OCI-LY3 (cell line): ENCODE results near the gene WHRN.

Experiments used
- H2AFZ ChIP-seq: fragments of 200-600, 300-600 bp; shearing (Covaris generic); 2 replicates; pipeline ENCODE4 v1.6.0; 2014; ENCODE audit warnings: antibody characterized with exemption, low read depth, low read length
- H3K27ac ChIP-seq: fragments of 200-600, 300-600 bp; sonication (generic); 2 replicates; pipeline ENCODE4 v1.5.1; 2014; ENCODE audit warnings: mild to moderate bottlenecking, low read length, moderate library complexity, mixed read lengths
- H3K27me3 ChIP-seq: fragments of 200-600, 300-600 bp; sonication (generic); 2 replicates; pipeline ENCODE4 v1.6.1; 2014; ENCODE audit warnings: low read depth, low read length, mixed read lengths
- H3K36me3 ChIP-seq: fragments of 200-600, 300-600 bp; sonication (generic); replicated peaks from 2 replicates; pipeline ENCODE3; 2014; ENCODE audit warnings: low read depth, low read length, mixed read lengths
- H3K4me1 ChIP-seq: fragments of 300-600, 200-600 bp; sonication (generic); 2 replicates; pipeline ENCODE4 v1.6.1; 2014; ENCODE audit warnings: low read length, mixed read lengths
- H3K4me2 ChIP-seq: fragments of 200-600, 300-600 bp; sonication (generic); 2 replicates; pipeline ENCODE4 v1.6.1; 2014; ENCODE audit warnings: low read length, mixed read lengths
- H3K4me3 ChIP-seq: fragments of 300-600, 200-600 bp; sonication (generic); 2 replicates; pipeline ENCODE4 v1.5.1; 2014; ENCODE audit warnings: antibody characterized with exemption, mild to moderate bottlenecking, low read length, moderate library complexity
- H3K79me2 ChIP-seq: fragments of 300-600, 200-600 bp; shearing (Covaris generic); 2 replicates; pipeline ENCODE4 v1.6.1; 2014; ENCODE audit warnings: mild to moderate bottlenecking, low read length, mixed read lengths
- H3K9ac ChIP-seq: fragments of 300-600, 200-600 bp; shearing (Covaris generic); 2 replicates; pipeline ENCODE4 v1.6.0; 2014; ENCODE audit warnings: mild to moderate bottlenecking, low read length, moderate library complexity
- H3K9me3 ChIP-seq: fragments of 200-600, 300-600 bp; shearing (Covaris generic); 2 replicates; pipeline ENCODE4 v1.6.1; 2014; ENCODE audit warnings: low read length, mixed read lengths; ENCODE audit not compliant: insufficient read depth
- H4K20me1 ChIP-seq: fragments of 200-600, 300-600 bp; sonication (generic); 2 replicates; pipeline ENCODE4 v1.6.1; 2016; ENCODE audit warnings: low read length, mixed read lengths; ENCODE audit not compliant: insufficient read depth
- EZH2phosphoT487 ChIP-seq: fragments of 200-600 bp; shearing (Covaris generic); IDR thresholded peaks from 2 replicates; pipeline ENCODE4 v1.6.1; 2018; ENCODE audit warnings: antibody characterized with exemption, mixed run types, low read depth
- TF ChIP-seq, protein P1 (sequence below): fragments of 200-600, 300-600 bp; sonication (generic); IDR thresholded peaks from 2 replicates; pipeline ENCODE4 v1.5.1; 2014; ENCODE audit warnings: antibody characterized with exemption, low read length, low read depth

The WHRN gene

DNA sequence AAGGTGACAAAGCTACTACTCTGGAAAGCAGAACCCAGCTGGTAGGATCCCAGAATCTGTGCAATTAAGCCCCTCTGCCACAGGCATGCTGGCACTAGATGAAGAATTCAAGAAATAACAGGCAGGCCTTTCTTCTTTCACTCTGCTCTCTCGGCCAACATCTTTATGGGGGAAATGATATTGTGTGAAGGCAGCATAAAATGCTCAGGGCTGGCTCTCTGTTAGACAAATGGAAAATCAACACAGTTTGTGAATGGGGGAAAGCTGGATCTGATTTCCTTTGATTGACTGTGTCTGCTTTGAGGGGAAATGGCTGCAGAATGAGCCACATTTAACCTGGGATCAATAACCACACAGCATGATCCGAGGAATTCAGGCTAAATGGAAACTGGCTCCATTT, 88.4 kb downstream of the WHRN start:
- TF ChIP-seq, protein P1, sequence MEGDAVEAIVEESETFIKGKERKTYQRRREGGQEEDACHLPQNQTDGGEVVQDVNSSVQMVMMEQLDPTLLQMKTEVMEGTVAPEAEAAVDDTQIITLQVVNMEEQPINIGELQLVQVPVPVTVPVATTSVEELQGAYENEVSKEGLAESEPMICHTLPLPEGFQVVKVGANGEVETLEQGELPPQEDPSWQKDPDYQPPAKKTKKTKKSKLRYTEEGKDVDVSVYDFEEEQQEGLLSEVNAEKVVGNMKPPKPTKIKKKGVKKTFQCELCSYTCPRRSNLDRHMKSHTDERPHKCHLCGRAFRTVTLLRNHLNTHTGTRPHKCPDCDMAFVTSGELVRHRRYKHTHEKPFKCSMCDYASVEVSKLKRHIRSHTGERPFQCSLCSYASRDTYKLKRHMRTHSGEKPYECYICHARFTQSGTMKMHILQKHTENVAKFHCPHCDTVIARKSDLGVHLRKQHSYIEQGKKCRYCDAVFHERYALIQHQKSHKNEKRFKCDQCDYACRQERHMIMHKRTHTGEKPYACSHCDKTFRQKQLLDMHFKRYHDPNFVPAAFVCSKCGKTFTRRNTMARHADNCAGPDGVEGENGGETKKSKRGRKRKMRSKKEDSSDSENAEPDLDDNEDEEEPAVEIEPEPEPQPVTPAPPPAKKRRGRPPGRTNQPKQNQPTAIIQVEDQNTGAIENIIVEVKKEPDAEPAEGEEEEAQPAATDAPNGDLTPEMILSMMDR, result no peak
- no peak for TF ChIP-seq EZH2phosphoT487

DNA sequence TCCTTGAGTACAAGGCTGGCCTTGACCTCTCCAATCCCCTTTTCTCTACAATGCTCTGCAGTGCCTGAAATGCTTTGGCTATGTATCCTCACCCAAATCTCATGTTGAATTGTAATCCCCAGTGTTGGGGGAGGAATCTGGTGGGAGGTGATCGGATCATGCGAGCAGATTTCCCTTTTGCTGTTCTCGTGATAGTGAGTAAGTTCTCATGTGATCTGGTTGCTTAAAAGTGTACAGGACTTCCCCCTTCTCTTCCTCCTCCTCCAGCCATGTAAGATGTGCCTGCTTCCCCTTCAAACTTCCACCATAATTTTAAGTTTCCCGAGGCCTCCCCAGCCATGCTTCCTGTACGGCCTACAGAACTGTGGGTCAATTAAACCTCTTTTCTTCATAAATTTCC, 89.0 kb downstream of the WHRN start:
- Histone ChIP-seq H3K4me3 (no peak overlapping the region), H3K27me3 (no peaks in the 10 kb centered on the region), H3K9me3 (no peaks in the 10 kb centered on the region), H3K4me1 (no peaks in the 10 kb centered on the region), H3K36me3 (peaks cover 10% of the 10 kb centered on the region), H3K9ac (no peak overlapping the region), H2AFZ (no peak overlapping the region), H3K4me2 (no peak overlapping the region), H4K20me1 (no peaks in the 10 kb centered on the region), H3K27ac (no peak overlapping the region), H3K79me2 (no peaks in the 10 kb centered on the region)
- TF ChIP-seq, protein P1, result no peak
- no peak for TF ChIP-seq EZH2phosphoT487

More for the DNA sequence above, 88.4 kb downstream of the WHRN start:
- Histone ChIP-seq H3K9me3 (no peaks in the 10 kb centered on the region), H3K36me3 (peaks cover 10% of the 10 kb centered on the region), H3K9ac (no peak overlapping the region), H3K27ac (no peak overlapping the region), H3K79me2 (no peaks in the 10 kb centered on the region), H3K4me1 (no peaks in the 10 kb centered on the region), H3K4me3 (no peak overlapping the region), H3K4me2 (no peak overlapping the region), H4K20me1 (no peaks in the 10 kb centered on the region), H2AFZ (no peak overlapping the region), H3K27me3 (no peaks in the 10 kb centered on the region)

DNA sequence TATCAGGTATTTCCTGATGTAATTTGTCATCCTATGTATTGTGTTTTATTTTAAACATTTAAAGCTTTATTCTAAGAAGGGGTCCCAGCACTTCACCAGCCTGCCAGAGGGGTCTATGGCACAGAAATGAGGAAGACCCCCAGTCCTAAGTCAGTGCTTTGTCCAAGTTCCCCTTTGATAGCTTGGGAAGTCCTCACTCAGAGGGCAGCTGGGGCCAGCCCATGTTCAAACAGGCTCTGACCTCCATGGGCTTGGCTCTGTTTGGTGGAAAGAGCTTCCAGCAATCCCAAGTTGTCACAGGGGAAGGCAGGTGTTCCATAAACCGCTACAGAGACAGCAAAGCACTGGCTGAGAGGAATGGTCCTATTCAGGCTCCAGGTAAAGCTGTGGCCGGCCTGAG, 90.9 kb downstream of the WHRN start:
- no peak overlapping the region for H3K4me3 ChIP-seq
- no peaks in the 10 kb centered on the region for H3K9me3 ChIP-seq
- H3K79me2 ChIP-seq, result no peaks in the 10 kb centered on the region
- no peak overlapping the region for H3K27ac ChIP-seq
- no peak overlapping the region for H3K9ac ChIP-seq
- H2AFZ ChIP-seq, result no peak overlapping the region
- H3K4me1 ChIP-seq, result no peaks in the 10 kb centered on the region
- H3K4me2 ChIP-seq, result no peak overlapping the region
- no peaks in the 10 kb centered on the region for H3K27me3 ChIP-seq
- H4K20me1 ChIP-seq, result no peaks in the 10 kb centered on the region
- TF ChIP-seq EZH2phosphoT487, result no peak
- TF ChIP-seq, protein P1, result no peak
- peaks cover 10% of the 10 kb centered on the region for H3K36me3 ChIP-seq

DNA sequence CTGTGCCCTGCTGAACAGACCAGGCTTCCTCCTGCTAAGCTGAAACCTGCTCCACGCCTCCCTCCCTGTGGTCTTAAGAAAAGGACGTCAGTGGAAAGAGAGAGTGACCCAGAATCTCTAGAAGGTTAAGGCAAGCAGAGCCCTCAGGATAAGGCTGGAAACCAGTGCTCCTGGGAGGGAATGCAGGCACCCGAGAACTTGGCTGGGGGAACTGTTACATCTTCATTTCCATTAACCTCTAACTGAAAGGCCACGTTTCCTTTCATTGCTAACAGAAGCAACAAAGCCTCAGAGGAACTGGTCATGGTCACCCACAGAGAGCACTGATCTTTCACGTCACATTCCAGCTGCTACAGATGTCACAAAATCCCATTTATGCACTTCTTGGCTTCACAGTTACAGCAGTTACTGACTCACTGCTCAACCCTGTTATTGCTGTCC, 91.4 kb downstream of the WHRN start:
- Histone ChIP-seq H3K9ac (no peak overlapping the region), H2AFZ (no peak overlapping the region), H3K4me2 (no peak overlapping the region), H4K20me1 (no peaks in the 10 kb centered on the region), H3K79me2 (no peaks in the 10 kb centered on the region), H3K27ac (no peak overlapping the region), H3K4me1 (no peaks in the 10 kb centered on the region), H3K9me3 (no peaks in the 10 kb centered on the region), H3K27me3 (no peaks in the 10 kb centered on the region), H3K36me3 (peaks cover 10% of the 10 kb centered on the region), H3K4me3 (no peak overlapping the region)
- TF ChIP-seq EZH2phosphoT487, result no peak
- TF ChIP-seq, protein P1, result no peak
